K562 (cell line): ENCODE measurements around the gene A4GNT. TPM values are rescaled to one million over a fixed set of nuclear protein-coding genes. Genes with fewer than 3 reads are reported as not detected.
A peak's percentile ranks its signal among the peaks of the same experiment; 100 is the strongest.

Experiments
- AFF1 ChIP-seq, 2 experiments: fragments of 450-650 bp; IDR thresholded peaks; 2 replicates each; pipeline ENCODE4 v1.6.1; 2018; ENCODE audit warnings: mild to moderate bottlenecking in 2 of 2, low read depth in 1 of 2; ENCODE audit not compliant: partially characterized antibody in 2 of 2
- ARHGAP35 ChIP-seq: fragments of 450-650 bp; IDR thresholded peaks from 2 replicates; pipeline ENCODE4 v1.6.1; 2018; ENCODE audit not compliant: partially characterized antibody
- BACH1 ChIP-seq: fragments of 200-800 bp; sonication (Bioruptor generic); IDR thresholded peaks from 2 replicates; pipeline ENCODE4 v1.6.1; 2016; ENCODE audit warnings: missing genetic modification characterization, missing compliant biosample characterization
- BDP1 ChIP-seq: IDR thresholded peaks from 3 replicates; pipeline ENCODE4 v1.6.1; 2011; ENCODE audit not compliant: insufficient read length, insufficient read depth
- CREB5 ChIP-seq: fragments of 250-450 bp; sonication (Bioruptor Pico); IDR thresholded peaks from 2 replicates; pipeline ENCODE4 v1.5.0; 2020; ENCODE audit warnings: mild to moderate bottlenecking
- CTCF ChIP-seq, 3 experiments: IDR thresholded peaks in 2 of 3; conservative IDR thresholded peaks in 1 of 3; 2 replicates each; pipeline ENCODE4 v1.5.1; 2011 to 2012; ENCODE audit warnings: low read length in 3 of 3, mild to moderate bottlenecking in 3 of 3, control low read depth in 2 of 3, improper control_type of control experiment in 1 of 3, inconsistent platforms in 1 of 3, low read depth in 1 of 3, mixed read lengths in 1 of 3, moderate library complexity in 1 of 3; ENCODE audit not compliant: insufficient read depth in 2 of 3
- DDX20 ChIP-seq: fragments of 450-650 bp; IDR thresholded peaks from 2 replicates; pipeline ENCODE4 v1.6.1; 2016; ENCODE audit warnings: missing genetic modification characterization, low read depth, mild to moderate bottlenecking, missing compliant biosample characterization, moderate library complexity
- EP400 ChIP-seq: fragments of 450-650 bp; IDR thresholded peaks from 2 replicates; pipeline ENCODE4 v1.6.1; 2017; ENCODE audit warnings: antibody characterized with exemption, mild to moderate bottlenecking, moderate library complexity
- ILF3 ChIP-seq: fragments of 450-650 bp; IDR thresholded peaks from 2 replicates; pipeline ENCODE4 v1.6.1; 2018; ENCODE audit warnings: antibody characterized with exemption, mild to moderate bottlenecking, moderate library complexity, borderline replicate concordance
- MCM5 ChIP-seq: fragments of 450-650 bp; IDR thresholded peaks from 2 replicates; pipeline ENCODE4 v1.6.1; 2016; ENCODE audit warnings: low read depth
- NRF1 ChIP-seq, 2 experiments: fragments of 450-650 bp; IDR thresholded peaks in 1 of 2; conservative IDR thresholded peaks in 1 of 2; 2 replicates each; pipeline ENCODE4 v1.6.1; 2014; ENCODE audit warnings: mild to moderate bottlenecking in 2 of 2
- RBM14 ChIP-seq: fragments of 200-400 bp; formaldehyde crosslinking; IDR thresholded peaks from 2 replicates; pipeline ENCODE4 v1.6.1; 2018; ENCODE audit warnings: low read depth, mild to moderate bottlenecking, low read length, moderate library complexity, borderline replicate concordance; ENCODE audit not compliant: insufficient read depth
- RBM22 ChIP-seq: fragments of 200-400 bp; formaldehyde crosslinking; IDR thresholded peaks from 2 replicates; pipeline ENCODE4 v1.6.1; 2018; ENCODE audit warnings: low read length, low read depth; ENCODE audit not compliant: poor library complexity, severe bottlenecking
- RHOXF2B ChIP-seq: fragments of 250-450 bp; sonication (Bioruptor Pico); conservative IDR thresholded peaks from 2 replicates; pipeline ENCODE4 v1.5.1; 2021
- TAF1 ChIP-seq: IDR thresholded peaks from 2 replicates; pipeline ENCODE4 v1.6.1; 2011; ENCODE audit warnings: mild to moderate bottlenecking, low read length, moderate library complexity; ENCODE audit not compliant: insufficient read depth, control insufficient read depth, severe bottlenecking; ENCODE audit errors: extremely low read depth
- TCF7 ChIP-seq: sonication (generic); IDR thresholded peaks from 2 replicates; pipeline ENCODE4 v1.6.1; 2016; ENCODE audit warnings: antibody characterized with exemption, borderline replicate concordance
- ZNF766 ChIP-seq: fragments of 200-800 bp; sonication (Bioruptor generic); conservative IDR thresholded peaks from 2 replicates; pipeline ENCODE4 v1.6.1; 2016; ENCODE audit warnings: missing genetic modification characterization, missing compliant biosample characterization
- polyA plus RNA-seq, 8 experiments: library from polyadenylated mRNA; depleted of rRNA in 4 of 8; stranded (reverse) in 5 of 8; unstranded in 3 of 8; fragments of >200 nt; fragmentation: Nextera tagmentation in 2 of 8; fragmentation: Illumina TruSeq in 1 of 8; extraction: Ambion mirVana in 2 of 8; extraction: Trizol in 1 of 8; gene quantifications; 2 replicates each; pipeline versions ENCODE4 v1.2.1 to v1.2.3, GENCODE V29; 2011 to 2014; ENCODE audit warnings: inconsistent platforms in 1 of 8, missing spikeins in 1 of 8
- total RNA-seq, 7 experiments: library from RNA; depleted of rRNA in 6 of 7; stranded (reverse); fragments of >200 nt in 6 of 7; fragmentation: Illumina TruSeq in 2 of 7; extraction: Trizol in 2 of 7; gene quantifications; 2 replicates each; pipeline versions ENCODE4 v1.2.1 to v1.2.3, GENCODE V29; 2011 to 2021; ENCODE audit warnings: low replicate concordance in 1 of 7

Gene A4GNT
- total and polyA plus RNA-seq, 9 of the 15 experiments (the other 6 are each of a cell fraction or from before 2014, with no cell fraction given), result not detected

GRCh38 chr3:138174421-138175131 lies 42.4 kb upstream of the A4GNT start, which contains the start of gene DBR1 (continued):
- TF ChIP-seq CTCF (IDR thresholded peaks at IDR 0.05 in 2 of 3, conservative IDR thresholded peaks at IDR 0.05 in 1 of 3; ENCODE audit: insufficient read depth in 2 of 3, low read depth in 1 of 3, low read length in 3 of 3), result peak in 1 of 3 experiments; percentile 8; a peak in 1 of 6 replicates
- TF ChIP-seq ARHGAP35, result peak; percentile 93
- TF ChIP-seq ZNF766 (CRISPR knock-in tag), result no peak
- TF ChIP-seq EP400, result peak; percentile 80
- peak; percentile 82 for TF ChIP-seq TAF1
- TF ChIP-seq MCM5, result no peak
- TF ChIP-seq CREB5 (CRISPR knock-in tag), result no peak
- no peak for TF ChIP-seq BDP1
- no peak for TF ChIP-seq RBM14
- no peak for TF ChIP-seq TCF7
- peak; percentile 22 to 42; a peak in 3 of 4 replicates for TF ChIP-seq NRF1 (conservative IDR thresholded peaks at IDR 0.05 in 1 of 2, IDR thresholded peaks at IDR 0.05 in 1 of 2)
- TF ChIP-seq AFF1 (IDR thresholded peaks at IDR 0.05; ENCODE audit: low read depth in 1 of 2, partially characterized antibody in 2 of 2), result no peak
- no peak for TF ChIP-seq DDX20 (tag)
- TF ChIP-seq ILF3, result no peak
- TF ChIP-seq RBM22, result peak; percentile 77
- TF ChIP-seq BACH1 (tag), result no peak
- no peak for TF ChIP-seq RHOXF2B (CRISPR knock-in tag)
